GM23338 (cell line): Measurements from ENCODE around the gene ELOB. TPM values are rescaled to one million over a fixed set of nuclear protein-coding genes. Genes with fewer than 3 reads are reported as not detected.

Experiments used
- CREB1 ChIP-seq: fragments of 250-450 bp; sonication (Bioruptor Pico); IDR thresholded peaks from 2 replicates; pipeline ENCODE4 v1.5.0; 2020; ENCODE audit warnings: low read depth, mild to moderate bottlenecking, moderate library complexity
- EZH2 ChIP-seq: fragments of 200-600 bp; sonication (generic); IDR thresholded peaks from one replicate; pipeline ENCODE4 v1.8.0; 2017; ENCODE audit warnings: antibody characterized with exemption, mild to moderate bottlenecking, low read depth; ENCODE audit not compliant: unreplicated experiment
- EZH2phosphoT487 ChIP-seq: fragments of 200-600 bp; sonication (generic); IDR thresholded peaks from one replicate; pipeline ENCODE4 v1.8.1; 2018; ENCODE audit warnings: antibody characterized with exemption; ENCODE audit not compliant: unreplicated experiment
- NANOG ChIP-seq: IDR thresholded peaks from 2 replicates; pipeline ENCODE4 v1.6.1; 2016; ENCODE audit warnings: antibody characterized with exemption, borderline replicate concordance
- POLR2AphosphoS5 ChIP-seq: IDR thresholded peaks from 2 replicates; pipeline ENCODE4 v1.6.1; 2016; ENCODE audit warnings: antibody characterized with exemption, low read depth
- ZNF331 ChIP-seq: fragments of 250-450 bp; sonication (Bioruptor Pico); IDR thresholded peaks from 2 replicates; pipeline ENCODE4 v1.5.0; 2020; ENCODE audit warnings: low read depth, mild to moderate bottlenecking, moderate library complexity
- polyA plus RNA-seq: library from polyadenylated mRNA; unstranded; fragments of >200 nt; fragmentation: Nextera tagmentation; extraction: Ambion mirVana; gene quantifications from 2 replicates; pipeline ENCODE4 v1.2.1, GENCODE V29; 2016
- total RNA-seq: library from RNA; depleted of rRNA; stranded (reverse); fragments of >200 nt; shearing (Covaris generic); gene quantifications from 2 replicates; pipeline ENCODE4 v1.2.3, GENCODE V29; 2014
- TF ChIP-seq, protein P1 (sequence below): fragments of 250-450 bp; sonication (Bioruptor Pico); IDR thresholded peaks from 2 replicates; pipeline ENCODE4 v1.5.0; 2020; ENCODE audit warnings: mild to moderate bottlenecking, moderate library complexity
- TF ChIP-seq, protein P2 (sequence below): IDR thresholded peaks from 2 replicates; pipeline ENCODE4 v1.6.1; 2016; ENCODE audit warnings: antibody characterized with exemption
- TF ChIP-seq, protein P3 (sequence below), 2 experiments: fragments of 200-600 bp in 1 of 2; sonication (generic) in 1 of 2; conservative IDR thresholded peaks; 2 replicates each; pipeline versions ENCODE4 v1.5.1 to v1.6.1; 2016 to 2017; ENCODE audit warnings: antibody characterized with exemption in 2 of 2, low read depth in 2 of 2, mild to moderate bottlenecking in 2 of 2, moderate library complexity in 1 of 2
- TF ChIP-seq, protein P4 (sequence below): IDR thresholded peaks from one replicate; pipeline ENCODE4 v1.6.1; 2018; ENCODE audit warnings: antibody characterized with exemption; ENCODE audit not compliant: unreplicated experiment

The ELOB gene
- total and polyA plus RNA-seq, 2 experiments from 2014 or later = 278 to 756 TPM

DNA sequence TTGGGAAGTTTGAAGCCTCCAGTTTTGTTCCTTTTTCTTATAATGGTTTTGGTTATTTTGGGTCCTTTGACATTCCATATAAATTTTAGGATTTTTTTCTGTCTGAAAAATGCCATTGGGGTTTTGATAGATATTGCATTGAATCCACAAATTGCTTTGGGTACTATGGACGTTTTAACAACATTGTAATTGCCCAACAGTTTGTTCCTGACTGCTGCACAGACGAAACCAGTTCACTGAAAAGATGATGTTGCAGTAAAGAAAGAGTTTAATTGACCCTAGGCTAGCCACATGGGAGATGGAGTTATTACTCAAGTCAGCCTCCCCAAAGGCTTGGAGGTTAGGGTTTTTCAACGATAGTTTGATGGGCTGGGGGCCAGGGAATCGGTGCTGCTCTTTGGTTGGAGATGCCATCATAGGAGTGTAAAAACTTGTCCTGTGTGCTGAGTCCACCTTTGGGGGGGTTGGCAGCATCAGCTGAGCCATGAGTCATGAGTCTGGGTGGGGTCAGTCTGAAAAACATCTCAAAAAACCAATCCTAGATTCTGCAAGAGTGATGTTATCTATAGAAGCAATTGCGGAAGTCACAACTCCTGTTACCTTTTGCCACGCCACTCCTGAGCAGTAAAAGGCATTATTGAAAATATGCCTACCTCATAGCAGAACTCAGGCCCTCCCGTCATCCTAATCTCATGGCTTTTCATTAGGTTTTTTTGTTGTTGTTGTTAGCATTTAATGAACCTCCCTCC, 18.5 kb upstream of the ELOB start (continued):
- TF ChIP-seq, protein P1, sequence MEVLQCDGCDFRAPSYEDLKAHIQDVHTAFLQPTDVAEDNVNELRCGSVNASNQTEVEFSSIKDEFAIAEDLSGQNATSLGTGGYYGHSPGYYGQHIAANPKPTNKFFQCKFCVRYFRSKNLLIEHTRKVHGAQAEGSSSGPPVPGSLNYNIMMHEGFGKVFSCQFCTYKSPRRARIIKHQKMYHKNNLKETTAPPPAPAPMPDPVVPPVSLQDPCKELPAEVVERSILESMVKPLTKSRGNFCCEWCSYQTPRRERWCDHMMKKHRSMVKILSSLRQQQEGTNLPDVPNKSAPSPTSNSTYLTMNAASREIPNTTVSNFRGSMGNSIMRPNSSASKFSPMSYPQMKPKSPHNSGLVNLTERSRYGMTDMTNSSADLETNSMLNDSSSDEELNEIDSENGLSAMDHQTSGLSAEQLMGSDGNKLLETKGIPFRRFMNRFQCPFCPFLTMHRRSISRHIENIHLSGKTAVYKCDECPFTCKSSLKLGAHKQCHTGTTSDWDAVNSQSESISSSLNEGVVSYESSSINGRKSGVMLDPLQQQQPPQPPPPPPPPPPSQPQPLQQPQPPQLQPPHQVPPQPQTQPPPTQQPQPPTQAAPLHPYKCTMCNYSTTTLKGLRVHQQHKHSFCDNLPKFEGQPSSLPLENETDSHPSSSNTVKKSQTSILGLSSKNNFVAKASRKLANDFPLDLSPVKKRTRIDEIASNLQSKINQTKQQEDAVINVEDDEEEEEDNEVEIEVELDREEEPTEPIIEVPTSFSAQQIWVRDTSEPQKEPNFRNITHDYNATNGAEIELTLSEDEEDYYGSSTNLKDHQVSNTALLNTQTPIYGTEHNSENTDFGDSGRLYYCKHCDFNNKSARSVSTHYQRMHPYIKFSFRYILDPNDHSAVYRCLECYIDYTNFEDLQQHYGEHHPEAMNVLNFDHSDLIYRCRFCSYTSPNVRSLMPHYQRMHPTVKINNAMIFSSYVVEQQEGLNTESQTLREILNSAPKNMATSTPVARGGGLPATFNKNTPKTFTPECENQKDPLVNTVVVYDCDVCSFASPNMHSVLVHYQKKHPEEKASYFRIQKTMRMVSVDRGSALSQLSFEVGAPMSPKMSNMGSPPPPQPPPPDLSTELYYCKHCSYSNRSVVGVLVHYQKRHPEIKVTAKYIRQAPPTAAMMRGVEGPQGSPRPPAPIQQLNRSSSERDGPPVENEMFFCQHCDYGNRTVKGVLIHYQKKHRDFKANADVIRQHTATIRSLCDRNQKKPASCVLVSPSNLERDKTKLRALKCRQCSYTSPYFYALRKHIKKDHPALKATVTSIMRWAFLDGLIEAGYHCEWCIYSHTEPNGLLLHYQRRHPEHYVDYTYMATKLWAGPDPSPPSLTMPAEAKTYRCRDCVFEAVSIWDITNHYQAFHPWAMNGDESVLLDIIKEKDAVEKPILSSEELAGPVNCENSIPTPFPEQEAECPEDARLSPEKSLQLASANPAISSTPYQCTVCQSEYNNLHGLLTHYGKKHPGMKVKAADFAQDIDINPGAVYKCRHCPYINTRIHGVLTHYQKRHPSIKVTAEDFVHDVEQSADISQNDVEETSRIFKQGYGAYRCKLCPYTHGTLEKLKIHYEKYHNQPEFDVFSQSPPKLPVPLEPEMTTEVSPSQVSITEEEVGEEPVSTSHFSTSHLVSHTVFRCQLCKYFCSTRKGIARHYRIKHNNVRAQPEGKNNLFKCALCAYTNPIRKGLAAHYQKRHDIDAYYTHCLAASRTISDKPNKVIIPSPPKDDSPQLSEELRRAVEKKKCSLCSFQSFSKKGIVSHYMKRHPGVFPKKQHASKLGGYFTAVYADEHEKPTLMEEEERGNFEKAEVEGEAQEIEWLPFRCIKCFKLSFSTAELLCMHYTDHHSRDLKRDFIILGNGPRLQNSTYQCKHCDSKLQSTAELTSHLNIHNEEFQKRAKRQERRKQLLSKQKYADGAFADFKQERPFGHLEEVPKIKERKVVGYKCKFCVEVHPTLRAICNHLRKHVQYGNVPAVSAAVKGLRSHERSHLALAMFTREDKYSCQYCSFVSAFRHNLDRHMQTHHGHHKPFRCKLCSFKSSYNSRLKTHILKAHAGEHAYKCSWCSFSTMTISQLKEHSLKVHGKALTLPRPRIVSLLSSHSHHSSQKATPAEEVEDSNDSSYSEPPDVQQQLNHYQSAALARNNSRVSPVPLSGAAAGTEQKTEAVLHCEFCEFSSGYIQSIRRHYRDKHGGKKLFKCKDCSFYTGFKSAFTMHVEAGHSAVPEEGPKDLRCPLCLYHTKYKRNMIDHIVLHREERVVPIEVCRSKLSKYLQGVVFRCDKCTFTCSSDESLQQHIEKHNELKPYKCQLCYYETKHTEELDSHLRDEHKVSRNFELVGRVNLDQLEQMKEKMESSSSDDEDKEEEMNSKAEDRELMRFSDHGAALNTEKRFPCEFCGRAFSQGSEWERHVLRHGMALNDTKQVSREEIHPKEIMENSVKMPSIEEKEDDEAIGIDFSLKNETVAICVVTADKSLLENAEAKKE (CRISPR knock-in tag) = no peak
- TF ChIP-seq ZNF331 (CRISPR knock-in tag) (no peak), NANOG (no peak), EZH2 (no peak), EZH2phosphoT487 (no peak), POLR2AphosphoS5 (no peak), CREB1 (CRISPR knock-in tag) (no peak)
- TF ChIP-seq, protein P2, sequence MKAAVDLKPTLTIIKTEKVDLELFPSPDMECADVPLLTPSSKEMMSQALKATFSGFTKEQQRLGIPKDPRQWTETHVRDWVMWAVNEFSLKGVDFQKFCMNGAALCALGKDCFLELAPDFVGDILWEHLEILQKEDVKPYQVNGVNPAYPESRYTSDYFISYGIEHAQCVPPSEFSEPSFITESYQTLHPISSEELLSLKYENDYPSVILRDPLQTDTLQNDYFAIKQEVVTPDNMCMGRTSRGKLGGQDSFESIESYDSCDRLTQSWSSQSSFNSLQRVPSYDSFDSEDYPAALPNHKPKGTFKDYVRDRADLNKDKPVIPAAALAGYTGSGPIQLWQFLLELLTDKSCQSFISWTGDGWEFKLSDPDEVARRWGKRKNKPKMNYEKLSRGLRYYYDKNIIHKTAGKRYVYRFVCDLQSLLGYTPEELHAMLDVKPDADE = no peak
- TF ChIP-seq, protein P3, sequence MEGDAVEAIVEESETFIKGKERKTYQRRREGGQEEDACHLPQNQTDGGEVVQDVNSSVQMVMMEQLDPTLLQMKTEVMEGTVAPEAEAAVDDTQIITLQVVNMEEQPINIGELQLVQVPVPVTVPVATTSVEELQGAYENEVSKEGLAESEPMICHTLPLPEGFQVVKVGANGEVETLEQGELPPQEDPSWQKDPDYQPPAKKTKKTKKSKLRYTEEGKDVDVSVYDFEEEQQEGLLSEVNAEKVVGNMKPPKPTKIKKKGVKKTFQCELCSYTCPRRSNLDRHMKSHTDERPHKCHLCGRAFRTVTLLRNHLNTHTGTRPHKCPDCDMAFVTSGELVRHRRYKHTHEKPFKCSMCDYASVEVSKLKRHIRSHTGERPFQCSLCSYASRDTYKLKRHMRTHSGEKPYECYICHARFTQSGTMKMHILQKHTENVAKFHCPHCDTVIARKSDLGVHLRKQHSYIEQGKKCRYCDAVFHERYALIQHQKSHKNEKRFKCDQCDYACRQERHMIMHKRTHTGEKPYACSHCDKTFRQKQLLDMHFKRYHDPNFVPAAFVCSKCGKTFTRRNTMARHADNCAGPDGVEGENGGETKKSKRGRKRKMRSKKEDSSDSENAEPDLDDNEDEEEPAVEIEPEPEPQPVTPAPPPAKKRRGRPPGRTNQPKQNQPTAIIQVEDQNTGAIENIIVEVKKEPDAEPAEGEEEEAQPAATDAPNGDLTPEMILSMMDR (conservative IDR thresholded peaks at IDR 0.05; ENCODE audit: low read depth in 2 of 2) = no peak
- TF ChIP-seq, protein P4, sequence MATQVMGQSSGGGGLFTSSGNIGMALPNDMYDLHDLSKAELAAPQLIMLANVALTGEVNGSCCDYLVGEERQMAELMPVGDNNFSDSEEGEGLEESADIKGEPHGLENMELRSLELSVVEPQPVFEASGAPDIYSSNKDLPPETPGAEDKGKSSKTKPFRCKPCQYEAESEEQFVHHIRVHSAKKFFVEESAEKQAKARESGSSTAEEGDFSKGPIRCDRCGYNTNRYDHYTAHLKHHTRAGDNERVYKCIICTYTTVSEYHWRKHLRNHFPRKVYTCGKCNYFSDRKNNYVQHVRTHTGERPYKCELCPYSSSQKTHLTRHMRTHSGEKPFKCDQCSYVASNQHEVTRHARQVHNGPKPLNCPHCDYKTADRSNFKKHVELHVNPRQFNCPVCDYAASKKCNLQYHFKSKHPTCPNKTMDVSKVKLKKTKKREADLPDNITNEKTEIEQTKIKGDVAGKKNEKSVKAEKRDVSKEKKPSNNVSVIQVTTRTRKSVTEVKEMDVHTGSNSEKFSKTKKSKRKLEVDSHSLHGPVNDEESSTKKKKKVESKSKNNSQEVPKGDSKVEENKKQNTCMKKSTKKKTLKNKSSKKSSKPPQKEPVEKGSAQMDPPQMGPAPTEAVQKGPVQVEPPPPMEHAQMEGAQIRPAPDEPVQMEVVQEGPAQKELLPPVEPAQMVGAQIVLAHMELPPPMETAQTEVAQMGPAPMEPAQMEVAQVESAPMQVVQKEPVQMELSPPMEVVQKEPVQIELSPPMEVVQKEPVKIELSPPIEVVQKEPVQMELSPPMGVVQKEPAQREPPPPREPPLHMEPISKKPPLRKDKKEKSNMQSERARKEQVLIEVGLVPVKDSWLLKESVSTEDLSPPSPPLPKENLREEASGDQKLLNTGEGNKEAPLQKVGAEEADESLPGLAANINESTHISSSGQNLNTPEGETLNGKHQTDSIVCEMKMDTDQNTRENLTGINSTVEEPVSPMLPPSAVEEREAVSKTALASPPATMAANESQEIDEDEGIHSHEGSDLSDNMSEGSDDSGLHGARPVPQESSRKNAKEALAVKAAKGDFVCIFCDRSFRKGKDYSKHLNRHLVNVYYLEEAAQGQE = no peak
